K562 (cell line): ENCODE data around the gene FBRS. TPM values are rescaled to one million over a fixed set of nuclear protein-coding genes. Genes with fewer than 3 reads are reported as not detected.
A peak's percentile ranks its signal among the peaks of the same experiment; 100 is the strongest.

Experiments used
- BRD4 ChIP-seq: fragments of 200-600 bp; sonication (generic); IDR thresholded peaks from 2 replicates; pipeline ENCODE4 v1.6.1; 2017; ENCODE audit warnings: inconsistent platforms
- CBX1 ChIP-seq: sonication (generic); IDR thresholded peaks from 2 replicates; pipeline ENCODE4 v1.6.1; 2016; ENCODE audit warnings: antibody characterized with exemption, low read depth, mild to moderate bottlenecking
- ETS2 ChIP-seq: IDR thresholded peaks from 2 replicates; pipeline ENCODE4 v1.6.1; 2016; ENCODE audit warnings: borderline replicate concordance, missing genetic modification characterization, mild to moderate bottlenecking, moderate library complexity, missing compliant biosample characterization; ENCODE audit not compliant: poor library complexity, severe bottlenecking
- KAT8 ChIP-seq: fragments of 450-650 bp; IDR thresholded peaks from 2 replicates; pipeline ENCODE4 v1.6.1; 2016; ENCODE audit warnings: low read depth, mild to moderate bottlenecking
- MCM2 ChIP-seq: fragments of 450-650 bp; IDR thresholded peaks from 2 replicates; pipeline ENCODE4 v1.6.1; 2017; ENCODE audit warnings: low read depth, mild to moderate bottlenecking
- NCOA4 ChIP-seq: fragments of 450-650 bp; IDR thresholded peaks from 2 replicates; pipeline ENCODE4 v1.6.1; 2018; ENCODE audit warnings: mild to moderate bottlenecking; ENCODE audit not compliant: partially characterized antibody
- PHB2 ChIP-seq: fragments of 450-650 bp; IDR thresholded peaks from 2 replicates; pipeline ENCODE4 v1.6.1; 2017; ENCODE audit warnings: low read depth
- SAFB2 ChIP-seq: fragments of 200-400 bp; formaldehyde crosslinking; IDR thresholded peaks from 2 replicates; pipeline ENCODE4 v1.6.1; 2018; ENCODE audit warnings: borderline replicate concordance, low read length, low read depth, moderate library complexity; ENCODE audit not compliant: severe bottlenecking
- SMAD4 ChIP-seq: fragments of 250-450 bp; sonication (Bioruptor Pico); conservative IDR thresholded peaks from 2 replicates; pipeline ENCODE4 v1.8.0; 2021; ENCODE audit warnings: inconsistent platforms, mild to moderate bottlenecking, moderate library complexity
- TAF9B ChIP-seq: fragments of 450-650 bp; IDR thresholded peaks from 2 replicates; pipeline ENCODE4 v1.6.1; 2018; ENCODE audit warnings: mild to moderate bottlenecking; ENCODE audit not compliant: partially characterized antibody
- ZNF165 ChIP-seq: fragments of 250-450 bp; sonication (Bioruptor Pico); IDR thresholded peaks from 2 replicates; pipeline ENCODE4 v1.4.0; 2020; ENCODE audit warnings: borderline replicate concordance
- ZNF3 ChIP-seq: fragments of 250-450 bp; sonication (Bioruptor Pico); IDR thresholded peaks from 2 replicates; pipeline ENCODE4 v1.5.0; 2021; ENCODE audit warnings: mild to moderate bottlenecking, moderate library complexity
- ZNF507 ChIP-seq: conservative IDR thresholded peaks from 2 replicates; pipeline ENCODE4 v1.6.1; 2017; ENCODE audit warnings: missing genetic modification characterization, missing compliant biosample characterization
- ZNF586 ChIP-seq: fragments of 450-650 bp; formaldehyde crosslinking; conservative IDR thresholded peaks from 2 replicates; pipeline ENCODE4 v1.4.0; 2020; ENCODE audit warnings: mild to moderate bottlenecking, moderate library complexity
- ZNF695 ChIP-seq: fragments of 450-650 bp; formaldehyde crosslinking; IDR thresholded peaks from 2 replicates; pipeline ENCODE4 v1.4.0; 2020; ENCODE audit warnings: mild to moderate bottlenecking, moderate library complexity
- ZNF780A ChIP-seq: fragments of 250-450 bp; sonication (Bioruptor Pico); IDR thresholded peaks from 2 replicates; pipeline ENCODE4 v1.5.0; 2021; ENCODE audit warnings: mild to moderate bottlenecking
- polyA plus RNA-seq, 8 experiments: library from polyadenylated mRNA; depleted of rRNA in 4 of 8; stranded (reverse) in 5 of 8; unstranded in 3 of 8; fragments of >200 nt; fragmentation: Nextera tagmentation in 2 of 8; fragmentation: Illumina TruSeq in 1 of 8; extraction: Ambion mirVana in 2 of 8; extraction: Trizol in 1 of 8; gene quantifications; 2 replicates each; pipeline versions ENCODE4 v1.2.1 to v1.2.3, GENCODE V29; 2011 to 2014; ENCODE audit warnings: inconsistent platforms in 1 of 8, missing spikeins in 1 of 8
- total RNA-seq, 7 experiments: library from RNA; depleted of rRNA in 6 of 7; stranded (reverse); fragments of >200 nt in 6 of 7; fragmentation: Illumina TruSeq in 2 of 7; extraction: Trizol in 2 of 7; gene quantifications; 2 replicates each; pipeline versions ENCODE4 v1.2.1 to v1.2.3, GENCODE V29; 2011 to 2021; ENCODE audit warnings: low replicate concordance in 1 of 7
- TF ChIP-seq, protein P1 (sequence below): fragments of 250-450 bp; sonication (Bioruptor Pico); IDR thresholded peaks from 2 replicates; pipeline ENCODE4 v1.4.0; 2020; ENCODE audit warnings: borderline replicate concordance
- TF ChIP-seq, protein P2 (sequence below): sonication (generic); formaldehyde crosslinking; IDR thresholded peaks from 2 replicates; pipeline ENCODE4 v1.4.0; 2020; ENCODE audit warnings: mild to moderate bottlenecking, missing genetic modification reagents
- TF ChIP-seq, protein P3 (sequence below): IDR thresholded peaks from 2 replicates; pipeline ENCODE4 v1.6.1; 2011; ENCODE audit not compliant: insufficient read length; ENCODE audit errors: extremely low read depth
- TF ChIP-seq, protein P4 (sequence below): sonication (generic); formaldehyde crosslinking; IDR thresholded peaks from 2 replicates; pipeline ENCODE4 v1.8.1; 2023; ENCODE audit warnings: mild to moderate bottlenecking, missing genetic modification reagents, moderate library complexity
- TF ChIP-seq, protein P5 (sequence below): fragments of 250-450 bp; sonication (Bioruptor Pico); IDR thresholded peaks from 2 replicates; pipeline ENCODE4 v1.5.0; 2022; ENCODE audit warnings: mild to moderate bottlenecking

The FBRS gene
- total and polyA plus RNA-seq, 9 of the 15 experiments (the other 6 are each of a cell fraction or from before 2014, with no cell fraction given): 0.32 to 59.5 (median 13.1) TPM

DNA sequence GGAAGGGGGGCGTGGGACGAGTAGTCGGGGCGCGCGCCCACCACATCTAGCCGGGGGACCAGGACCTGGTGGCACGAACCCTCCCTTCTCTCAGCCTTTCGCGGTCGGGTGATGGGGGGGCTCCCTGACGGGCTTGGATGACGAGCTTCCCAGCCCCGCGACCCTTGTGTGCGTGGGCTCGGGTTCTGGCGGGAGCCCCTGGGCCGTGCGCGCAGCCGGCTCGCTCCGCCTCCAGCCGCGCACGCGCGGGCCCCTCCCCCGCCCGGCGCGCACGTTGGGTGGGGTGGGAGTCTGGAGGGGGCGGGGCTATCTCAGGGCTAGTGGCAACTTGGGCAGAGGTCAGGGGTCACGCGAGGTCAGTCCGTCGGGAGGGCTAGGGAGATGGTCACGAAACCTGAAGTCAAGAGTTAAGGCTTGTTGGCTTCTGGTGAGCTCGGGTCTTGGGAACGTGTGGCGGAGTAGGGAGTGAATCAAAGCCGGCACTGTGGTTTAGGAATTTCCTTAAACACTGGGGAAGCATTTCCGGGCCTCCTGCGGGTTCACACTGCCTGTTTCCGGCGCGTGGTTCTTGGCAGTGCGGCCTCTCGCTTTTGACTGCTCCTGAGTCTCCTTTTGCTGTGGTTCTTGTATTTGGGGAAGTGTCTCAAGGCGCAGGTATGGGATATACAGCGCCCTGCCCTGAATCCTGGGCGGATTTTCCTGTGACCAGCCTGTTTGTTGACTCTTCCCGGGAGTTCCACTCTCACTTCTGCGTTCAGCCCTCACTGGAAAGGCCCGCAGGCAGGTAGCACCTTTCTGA is 40.8 kb downstream of the FBRS start, which contains the start of gene SRCAP (continued):
- TF ChIP-seq, protein P1, sequence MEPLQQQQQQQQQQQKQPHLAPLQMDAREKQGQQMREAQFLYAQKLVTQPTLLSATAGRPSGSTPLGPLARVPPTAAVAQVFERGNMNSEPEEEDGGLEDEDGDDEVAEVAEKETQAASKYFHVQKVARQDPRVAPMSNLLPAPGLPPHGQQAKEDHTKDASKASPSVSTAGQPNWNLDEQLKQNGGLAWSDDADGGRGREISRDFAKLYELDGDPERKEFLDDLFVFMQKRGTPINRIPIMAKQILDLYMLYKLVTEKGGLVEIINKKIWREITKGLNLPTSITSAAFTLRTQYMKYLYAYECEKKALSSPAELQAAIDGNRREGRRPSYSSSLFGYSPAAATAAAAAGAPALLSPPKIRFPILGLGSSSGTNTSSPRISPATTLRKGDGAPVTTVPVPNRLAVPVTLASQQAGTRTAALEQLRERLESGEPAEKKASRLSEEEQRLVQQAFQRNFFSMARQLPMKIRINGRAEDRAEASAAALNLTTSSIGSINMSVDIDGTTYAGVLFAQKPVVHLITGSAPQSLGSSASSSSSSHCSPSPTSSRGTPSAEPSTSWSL (CRISPR knock-in tag): no peak
- TF ChIP-seq BRD4 (no peak), ZNF780A (CRISPR knock-in tag) (no peak), ETS2 (tag) (no peak), SMAD4 (CRISPR knock-in tag) (peak; percentile 63), ZNF3 (no peak), KAT8 (no peak), TAF9B (peak; percentile 1), ZNF507 (tag) (no peak), SAFB2 (no peak), ZNF695 (CRISPR knock-in tag) (no peak), ZNF165 (CRISPR knock-in tag) (no peak), ZNF586 (CRISPR knock-in tag) (no peak), CBX1 (no peak; the same call in 1 of the 2 replicates), MCM2 (no peak), PHB2 (no peak), NCOA4 (no peak)
- TF ChIP-seq, protein P2, sequence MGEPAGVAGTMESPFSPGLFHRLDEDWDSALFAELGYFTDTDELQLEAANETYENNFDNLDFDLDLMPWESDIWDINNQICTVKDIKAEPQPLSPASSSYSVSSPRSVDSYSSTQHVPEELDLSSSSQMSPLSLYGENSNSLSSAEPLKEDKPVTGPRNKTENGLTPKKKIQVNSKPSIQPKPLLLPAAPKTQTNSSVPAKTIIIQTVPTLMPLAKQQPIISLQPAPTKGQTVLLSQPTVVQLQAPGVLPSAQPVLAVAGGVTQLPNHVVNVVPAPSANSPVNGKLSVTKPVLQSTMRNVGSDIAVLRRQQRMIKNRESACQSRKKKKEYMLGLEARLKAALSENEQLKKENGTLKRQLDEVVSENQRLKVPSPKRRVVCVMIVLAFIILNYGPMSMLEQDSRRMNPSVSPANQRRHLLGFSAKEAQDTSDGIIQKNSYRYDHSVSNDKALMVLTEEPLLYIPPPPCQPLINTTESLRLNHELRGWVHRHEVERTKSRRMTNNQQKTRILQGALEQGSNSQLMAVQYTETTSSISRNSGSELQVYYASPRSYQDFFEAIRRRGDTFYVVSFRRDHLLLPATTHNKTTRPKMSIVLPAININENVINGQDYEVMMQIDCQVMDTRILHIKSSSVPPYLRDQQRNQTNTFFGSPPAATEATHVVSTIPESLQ (CRISPR knock-in tag): 0 out of 2 replicates have a peak, but pooled peaks have one; percentile 78
- TF ChIP-seq, protein P3, sequence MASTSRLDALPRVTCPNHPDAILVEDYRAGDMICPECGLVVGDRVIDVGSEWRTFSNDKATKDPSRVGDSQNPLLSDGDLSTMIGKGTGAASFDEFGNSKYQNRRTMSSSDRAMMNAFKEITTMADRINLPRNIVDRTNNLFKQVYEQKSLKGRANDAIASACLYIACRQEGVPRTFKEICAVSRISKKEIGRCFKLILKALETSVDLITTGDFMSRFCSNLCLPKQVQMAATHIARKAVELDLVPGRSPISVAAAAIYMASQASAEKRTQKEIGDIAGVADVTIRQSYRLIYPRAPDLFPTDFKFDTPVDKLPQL: no peak
- TF ChIP-seq, protein P4, sequence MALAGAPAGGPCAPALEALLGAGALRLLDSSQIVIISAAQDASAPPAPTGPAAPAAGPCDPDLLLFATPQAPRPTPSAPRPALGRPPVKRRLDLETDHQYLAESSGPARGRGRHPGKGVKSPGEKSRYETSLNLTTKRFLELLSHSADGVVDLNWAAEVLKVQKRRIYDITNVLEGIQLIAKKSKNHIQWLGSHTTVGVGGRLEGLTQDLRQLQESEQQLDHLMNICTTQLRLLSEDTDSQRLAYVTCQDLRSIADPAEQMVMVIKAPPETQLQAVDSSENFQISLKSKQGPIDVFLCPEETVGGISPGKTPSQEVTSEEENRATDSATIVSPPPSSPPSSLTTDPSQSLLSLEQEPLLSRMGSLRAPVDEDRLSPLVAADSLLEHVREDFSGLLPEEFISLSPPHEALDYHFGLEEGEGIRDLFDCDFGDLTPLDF (CRISPR knock-in tag): peak; percentile 43; the same call in 1 of the 2 replicates
- TF ChIP-seq, protein P5, sequence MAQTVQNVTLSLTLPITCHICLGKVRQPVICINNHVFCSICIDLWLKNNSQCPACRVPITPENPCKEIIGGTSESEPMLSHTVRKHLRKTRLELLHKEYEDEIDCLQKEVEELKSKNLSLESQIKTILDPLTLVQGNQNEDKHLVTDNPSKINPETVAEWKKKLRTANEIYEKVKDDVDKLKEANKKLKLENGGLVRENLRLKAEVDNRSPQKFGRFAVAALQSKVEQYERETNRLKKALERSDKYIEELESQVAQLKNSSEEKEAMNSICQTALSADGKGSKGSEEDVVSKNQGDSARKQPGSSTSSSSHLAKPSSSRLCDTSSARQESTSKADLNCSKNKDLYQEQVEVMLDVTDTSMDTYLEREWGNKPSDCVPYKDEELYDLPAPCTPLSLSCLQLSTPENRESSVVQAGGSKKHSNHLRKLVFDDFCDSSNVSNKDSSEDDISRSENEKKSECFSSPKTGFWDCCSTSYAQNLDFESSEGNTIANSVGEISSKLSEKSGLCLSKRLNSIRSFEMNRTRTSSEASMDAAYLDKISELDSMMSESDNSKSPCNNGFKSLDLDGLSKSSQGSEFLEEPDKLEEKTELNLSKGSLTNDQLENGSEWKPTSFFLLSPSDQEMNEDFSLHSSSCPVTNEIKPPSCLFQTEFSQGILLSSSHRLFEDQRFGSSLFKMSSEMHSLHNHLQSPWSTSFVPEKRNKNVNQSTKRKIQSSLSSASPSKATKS: no peak
